ENCODE measurements around the gene PRKG1. TPM values are rescaled to one million over a fixed set of nuclear protein-coding genes. Genes with fewer than 3 reads are reported as not detected.

Gene PRKG1
- polyA plus RNA-seq, 3 donors: not detected

GRCh38 chr10:52314822-52315552, 1240.7 kb downstream of the PRKG1 start:
- Histone ChIP-seq H3K4me1 (ENCODE audit: control insufficient read depth in 1 of 2, insufficient read depth in 2 of 2, low read length in 2 of 2) (peaks cover 0 to 10% of the 10 kb centered on the region in 2 donors), H3K4me2 (replicated peaks; ENCODE audit: extremely low read depth, low read length, poor library complexity, severe bottlenecking) (no peak overlapping the region), H3K36me3 (replicated peaks in 1 of 2; ENCODE audit: control insufficient read depth in 1 of 2, insufficient read depth in 2 of 2, low read length in 2 of 2) (no peaks in the 10 kb centered on the region), H4K20me1 (ENCODE audit: insufficient read depth, low read length) (no peaks in the 10 kb centered on the region), H3K4me3 (replicated peaks in 1 of 3; ENCODE audit: low read depth in 2 of 3, low read length in 3 of 3) (peak overlapping the region in 1 of 3 experiments; percentile 33), H3K27me3 (ENCODE audit: control insufficient read depth in 2 of 2, insufficient read depth in 2 of 2, low read length in 2 of 2) (peaks cover 45 to 62% of the 10 kb centered on the region in 2 donors), H3K9me3 (replicated peaks in 1 of 2; ENCODE audit: control insufficient read depth in 1 of 2, insufficient read depth in 1 of 2, low read length in 2 of 2) (peaks cover 0 to 8% of the 10 kb centered on the region in 2 donors), H2AFZ (ENCODE audit: insufficient read depth, low read depth, low read length, poor library complexity, severe bottlenecking) (no peak overlapping the region), H3K27ac (ENCODE audit: low read depth in 1 of 2, low read length in 2 of 2) (no peak overlapping the region), H3K79me2 (ENCODE audit: insufficient read depth, low read length) (no peaks in the 10 kb centered on the region), H3K9ac (ENCODE audit: insufficient read depth, low read length, poor library complexity, severe bottlenecking) (no peak overlapping the region)
- WGBS (ENCODE audit: insufficient coverage): 8% methylated on average over 21 of the region's 36 CpGs
- Mint-ChIP-seq H3K36me3 (peaks cover 2 to 6% of the 10 kb centered on the region in 2 donors), H3K27ac (no peak overlapping the region), H3K27me3 (ENCODE audit: low read depth in 3 of 3) (peaks cover 49 to 52% (median 50%) of the 10 kb centered on the region in 3 donors), H3K4me3 (peak overlapping the region; percentile 12 to 91), H3K9me3 (peaks cover 0 to 6% (median 2%) of the 10 kb centered on the region in 7 donors), H3K4me1 (peaks cover 18% of the 10 kb centered on the region)
- intact Hi-C loops (cut with micrococcal nuclease): no loop called here
- TF ChIP-seq CTCF (IDR thresholded peaks at IDR 0.05): no peak
- DNase-seq: no peak

- TF ChIP-seq CTCF (IDR thresholded peaks at IDR 0.05): no peak
- Histone ChIP-seq H3K9ac (ENCODE audit: insufficient read depth, low read length, poor library complexity, severe bottlenecking) (no peak overlapping the region), H3K4me2 (replicated peaks; ENCODE audit: extremely low read depth, low read length, poor library complexity, severe bottlenecking) (no peak overlapping the region), H3K4me1 (ENCODE audit: control insufficient read depth in 1 of 2, insufficient read depth in 2 of 2, low read length in 2 of 2) (peaks cover 0 to 10% of the 10 kb centered on the region in 2 donors), H3K27me3 (ENCODE audit: control insufficient read depth in 2 of 2, insufficient read depth in 2 of 2, low read length in 2 of 2) (peaks cover 42 to 53% of the 10 kb centered on the region in 2 donors), H3K27ac (ENCODE audit: low read depth in 1 of 2, low read length in 2 of 2) (no peak overlapping the region), H2AFZ (ENCODE audit: insufficient read depth, low read depth, low read length, poor library complexity, severe bottlenecking) (no peak overlapping the region), H3K4me3 (replicated peaks in 1 of 3; ENCODE audit: low read depth in 2 of 3, low read length in 3 of 3) (no peak overlapping the region), H3K9me3 (replicated peaks in 1 of 2; ENCODE audit: control insufficient read depth in 1 of 2, insufficient read depth in 1 of 2, low read length in 2 of 2) (peaks cover 0 to 8% of the 10 kb centered on the region in 2 donors), H3K36me3 (replicated peaks in 1 of 2; ENCODE audit: control insufficient read depth in 1 of 2, insufficient read depth in 2 of 2, low read length in 2 of 2) (no peaks in the 10 kb centered on the region), H4K20me1 (ENCODE audit: insufficient read depth, low read length) (no peaks in the 10 kb centered on the region), H3K79me2 (ENCODE audit: insufficient read depth, low read length) (no peaks in the 10 kb centered on the region)
- Mint-ChIP-seq H3K4me1 (peaks cover 18% of the 10 kb centered on the region), H3K27me3 (ENCODE audit: low read depth in 3 of 3) (peaks cover 43 to 46% (median 44%) of the 10 kb centered on the region in 3 donors), H3K36me3 (peaks cover 2 to 6% of the 10 kb centered on the region in 2 donors), H3K9me3 (peaks cover 0 to 6% (median 2%) of the 10 kb centered on the region in 7 donors), H3K4me3 (peak overlapping the region in 1 of 2 donors; percentile 60), H3K27ac (no peak overlapping the region)
- WGBS (ENCODE audit: insufficient coverage): no CpG with 5 or more reads among the region's 1 CpG
- no peak for DNase-seq
- intact Hi-C loops (cut with micrococcal nuclease): no loop called here
Measured at GRCh38 chr10:52316001-52316400, 1241.7 kb downstream of the PRKG1 start.
